Stimulated activated CD4-positive, alpha-beta T cell treated with anti-CD3 and anti-CD28 coated beads, Interleukin-4, amount 100 ng/mL, for 4 hours (primary cell): ENCODE results near the gene MYLK4.

Experiments
- DNase-seq, 2 experiments: peaks; one replicate each; pipeline ENCODE4 v3.0.0-alpha.2; 2020

MYLK4 gene

DNA sequence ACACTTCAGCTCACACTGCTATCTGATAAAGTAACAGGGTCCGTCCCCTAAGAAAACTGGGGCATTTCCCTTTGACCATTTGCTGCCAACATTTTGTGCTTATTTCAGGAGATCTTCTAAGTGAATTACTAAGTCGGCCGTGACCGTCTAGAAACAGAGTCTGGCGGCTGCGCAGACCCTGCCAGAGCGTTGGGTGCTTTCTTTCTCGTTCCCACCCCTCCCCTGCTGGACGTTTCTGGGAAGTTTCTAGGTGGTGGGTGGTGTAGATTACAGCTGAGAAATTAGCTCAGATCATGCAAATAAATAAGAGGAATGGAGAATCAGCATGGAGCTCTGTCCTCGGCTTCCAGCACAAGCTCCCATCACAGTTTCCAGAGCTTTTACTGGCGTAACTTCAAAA, 128.1 kb downstream of the MYLK4 start:
- DNase-seq = no peak

DNA sequence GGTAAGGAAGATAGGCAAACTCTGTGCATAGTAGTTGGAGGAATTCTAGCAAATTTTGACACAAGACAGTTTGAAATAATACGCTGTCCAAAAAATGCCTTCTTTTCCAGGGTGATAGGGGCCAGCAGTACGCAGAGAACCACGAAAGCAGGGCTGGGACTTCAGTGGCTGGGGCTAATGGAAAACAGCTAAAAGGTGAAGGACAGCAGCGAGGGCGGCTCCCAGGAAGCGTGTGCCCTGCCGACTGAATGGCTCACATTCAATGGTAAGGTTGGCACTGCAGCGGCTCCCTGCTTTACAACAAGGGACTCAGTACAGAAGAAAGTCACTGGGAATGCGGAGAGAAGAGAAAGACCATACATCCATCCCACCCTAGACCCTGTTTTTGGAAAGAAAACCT, 131.1 kb downstream of the MYLK4 start:
- no peak for DNase-seq

DNA sequence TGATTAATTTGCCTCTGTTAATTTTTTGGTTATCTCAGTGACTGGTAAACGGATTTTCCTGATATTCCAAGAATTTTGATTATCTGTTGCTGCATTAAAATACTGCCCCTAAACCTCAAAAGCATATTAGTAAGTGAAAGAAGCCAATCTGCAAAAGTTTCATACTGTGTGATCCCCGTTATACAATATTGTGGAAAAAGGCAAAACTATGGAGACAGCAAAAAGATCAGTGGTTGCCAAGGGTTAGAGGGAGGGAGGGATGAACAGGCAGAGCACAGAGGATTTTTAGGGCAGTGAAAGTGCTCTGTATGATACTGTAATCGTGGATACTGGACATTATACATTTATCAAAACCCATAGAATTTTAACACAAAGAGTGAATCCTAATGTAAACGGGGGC, 133.0 kb downstream of the MYLK4 start:
- no peak for DNase-seq

DNA sequence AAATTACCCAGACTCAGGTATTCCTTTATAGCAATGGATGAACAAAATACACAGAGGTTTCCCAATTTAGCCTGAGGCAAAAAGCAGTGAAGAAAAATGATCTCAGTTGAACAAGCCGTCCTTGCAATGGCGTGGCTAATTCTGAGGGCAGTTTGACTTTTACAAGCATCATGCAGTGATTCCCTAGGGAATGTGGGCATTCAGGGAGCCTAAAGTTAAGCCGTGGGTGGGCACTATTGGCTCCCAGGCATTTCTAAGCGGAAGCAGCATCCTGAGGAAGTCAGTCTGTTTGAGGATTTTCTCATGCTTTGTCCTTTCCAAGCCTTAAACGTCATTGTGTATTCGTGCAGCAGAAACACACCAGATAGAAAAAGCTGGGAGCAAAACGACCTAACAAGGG, 133.9 kb downstream of the MYLK4 start:
- no peak for DNase-seq

DNA sequence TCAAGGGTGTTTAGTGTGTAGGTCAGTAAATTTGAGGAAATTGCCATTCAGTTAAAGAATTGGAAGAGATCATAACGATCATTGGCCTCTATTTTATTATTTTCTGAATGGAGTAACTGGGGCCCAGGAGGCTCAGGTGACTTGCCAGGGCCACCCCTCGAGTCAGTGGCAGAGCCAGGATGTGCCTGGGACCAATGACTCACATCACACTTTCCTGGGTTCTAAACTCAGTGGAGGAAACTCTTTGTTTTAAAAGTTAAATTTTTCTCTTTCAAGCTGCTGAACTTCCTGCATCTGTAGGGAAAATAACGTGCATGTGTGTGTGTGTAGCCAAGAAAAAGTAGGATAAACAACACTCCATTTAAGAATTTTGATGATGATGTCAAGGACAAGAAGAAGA, 135.5 kb downstream of the MYLK4 start:
- no peak for DNase-seq

DNA sequence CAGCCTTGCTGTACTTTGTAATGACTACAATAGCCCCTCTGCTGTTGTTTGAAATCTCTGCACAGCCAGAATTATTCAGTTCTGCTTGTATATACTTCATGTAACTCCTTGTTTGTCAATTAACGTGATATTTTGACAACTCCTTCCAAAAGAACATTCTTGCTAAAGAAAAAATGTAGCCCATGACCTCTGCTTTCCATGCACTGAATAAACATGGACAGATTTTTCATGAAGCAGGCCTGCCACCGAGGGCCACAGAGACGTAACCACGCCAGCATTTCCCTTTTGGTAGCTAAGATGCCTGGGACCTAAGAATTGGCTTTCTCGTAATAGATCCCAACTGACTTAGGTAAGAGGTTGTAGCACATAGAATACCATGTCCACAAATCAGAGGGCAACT, 135.9 kb downstream of the MYLK4 start:
- DNase-seq = no peak

DNA sequence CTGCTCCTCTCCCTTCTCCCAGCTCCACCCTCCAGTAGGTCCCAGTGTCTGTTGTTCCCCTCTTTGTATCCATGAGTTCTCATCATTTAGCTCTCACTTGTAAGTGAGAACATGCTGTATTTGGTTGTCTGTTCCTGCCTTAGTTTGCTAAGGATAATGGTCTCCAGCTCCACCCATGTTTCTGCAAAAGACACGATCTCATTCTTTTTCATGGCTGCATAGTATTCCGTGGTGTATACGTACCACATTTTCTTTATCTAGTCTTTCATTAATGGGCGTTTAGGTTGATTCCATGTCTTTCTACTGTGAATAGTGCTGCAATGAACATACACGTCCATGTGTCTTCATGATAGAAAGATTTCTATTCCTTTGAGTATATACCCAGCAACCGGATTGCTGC, 136.6 kb downstream of the MYLK4 start:
- DNase-seq = no peak
